Chondrocyte (in vitro differentiated cells): ENCODE results near the gene BBLN. TPM values are rescaled to one million over a fixed set of nuclear protein-coding genes. Genes with fewer than 3 reads are reported as not detected.
A peak's percentile ranks its signal among the peaks of the same experiment; 100 is the strongest.

Source experiments
- DNase-seq: peaks from one replicate; pipeline ENCODE4 v3.0.0; 2021; ENCODE audit warnings: mixed read lengths, low spot score
- H3K27ac Mint-ChIP-seq: one replicate; pipeline ENCODE4 v1.8.0; 2021; ENCODE audit warnings: mild to moderate bottlenecking, moderate library complexity, mixed read lengths; ENCODE audit not compliant: unreplicated experiment
- H3K27me3 Mint-ChIP-seq: 2 replicates; pipeline ENCODE4 v1.8.0; 2021; ENCODE audit warnings: low read depth, mixed read lengths
- H3K36me3 Mint-ChIP-seq: 2 replicates; pipeline ENCODE4 v1.8.0; 2021; ENCODE audit warnings: low read depth, mixed read lengths
- H3K4me1 Mint-ChIP-seq: 2 replicates; pipeline ENCODE4 v1.8.0; 2021; ENCODE audit warnings: low read depth, mild to moderate bottlenecking, mixed read lengths
- H3K4me3 Mint-ChIP-seq: one replicate; pipeline ENCODE4 v1.8.0; 2021; ENCODE audit warnings: mild to moderate bottlenecking, moderate library complexity, mixed read lengths; ENCODE audit not compliant: unreplicated experiment
- H3K9me3 Mint-ChIP-seq: 2 replicates; pipeline ENCODE4 v1.8.0; 2021; ENCODE audit warnings: low read depth, mixed read lengths
- CTCF ChIP-seq: fragments of 200-600 bp; sonication (generic); IDR thresholded peaks from 2 replicates; pipeline ENCODE4 v1.5.0; 2021; ENCODE audit warnings: antibody characterized with exemption, mild to moderate bottlenecking, moderate library complexity
- total RNA-seq: library from RNA; stranded (reverse); gene quantifications from 3 replicates; pipeline ENCODE4 v1.2.1, GENCODE V29; 2021

BBLN gene
- total RNA-seq, 1 donor from 2014 or later = 78.8 TPM

GRCh38 chr9:128163027-128163515 lies 3.0 kb downstream of the BBLN start:
- Mint-ChIP-seq H3K27me3 (no peaks in the 10 kb centered on the region), H3K27ac (no peak overlapping the region)
- no peak for DNase-seq

DNA sequence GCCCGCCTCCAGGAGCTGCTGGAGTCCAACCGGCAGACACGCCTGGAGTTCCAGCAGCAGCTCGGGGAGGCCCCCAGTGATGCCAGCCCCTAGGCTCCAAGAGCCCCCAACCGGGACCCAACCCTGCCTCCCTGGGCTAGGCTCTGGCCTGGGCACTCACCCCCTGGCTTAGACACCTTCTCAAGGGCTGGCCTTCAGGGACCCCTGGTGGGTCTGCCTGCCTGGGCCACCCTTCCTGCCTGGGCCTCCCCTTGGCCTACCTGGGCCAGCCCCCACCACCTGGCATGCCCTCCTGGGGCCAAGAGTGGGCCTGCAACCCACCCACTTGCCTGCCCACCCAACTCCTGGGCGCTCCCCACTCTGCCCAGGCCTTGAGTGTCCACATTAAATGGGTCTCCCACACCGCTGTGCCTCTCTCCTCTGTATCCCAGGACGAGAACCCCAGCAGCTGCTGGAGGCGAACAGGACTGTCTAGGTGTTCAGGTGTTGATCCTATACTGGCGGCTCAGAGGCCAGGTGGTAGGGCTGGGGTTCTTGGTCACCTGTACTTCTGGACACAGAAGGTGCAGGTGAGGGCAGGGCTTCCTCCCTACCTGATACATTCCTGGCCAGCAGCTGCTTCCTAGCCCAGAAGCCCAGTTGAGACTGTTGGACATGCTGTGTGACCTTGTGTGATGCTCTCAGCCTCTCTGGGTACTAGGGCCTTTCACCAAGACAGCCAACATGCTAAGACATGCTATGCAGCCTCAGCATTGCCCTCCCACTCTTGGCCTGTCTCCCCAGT lies 3.6 kb downstream of the BBLN start:
- DNase-seq = no peak
- no peaks in the 10 kb centered on the region for H3K9me3 Mint-ChIP-seq
- no peaks in the 10 kb centered on the region for H3K27me3 Mint-ChIP-seq
- H3K4me3 Mint-ChIP-seq = no peak overlapping the region
- peak overlapping the region; percentile 41 for H3K27ac Mint-ChIP-seq
- H3K36me3 Mint-ChIP-seq = peaks cover 21% of the 10 kb centered on the region
- peaks cover 19% of the 10 kb centered on the region for H3K4me1 Mint-ChIP-seq
- TF ChIP-seq CTCF = no peak

More at GRCh38 chr9:128163027-128163515, 3.0 kb downstream of the BBLN start:
- Mint-ChIP-seq H3K36me3 (peaks cover 18% of the 10 kb centered on the region), H3K4me1 (peaks cover 19% of the 10 kb centered on the region), H3K9me3 (no peaks in the 10 kb centered on the region), H3K4me3 (no peak overlapping the region)
- no peak for TF ChIP-seq CTCF

DNA sequence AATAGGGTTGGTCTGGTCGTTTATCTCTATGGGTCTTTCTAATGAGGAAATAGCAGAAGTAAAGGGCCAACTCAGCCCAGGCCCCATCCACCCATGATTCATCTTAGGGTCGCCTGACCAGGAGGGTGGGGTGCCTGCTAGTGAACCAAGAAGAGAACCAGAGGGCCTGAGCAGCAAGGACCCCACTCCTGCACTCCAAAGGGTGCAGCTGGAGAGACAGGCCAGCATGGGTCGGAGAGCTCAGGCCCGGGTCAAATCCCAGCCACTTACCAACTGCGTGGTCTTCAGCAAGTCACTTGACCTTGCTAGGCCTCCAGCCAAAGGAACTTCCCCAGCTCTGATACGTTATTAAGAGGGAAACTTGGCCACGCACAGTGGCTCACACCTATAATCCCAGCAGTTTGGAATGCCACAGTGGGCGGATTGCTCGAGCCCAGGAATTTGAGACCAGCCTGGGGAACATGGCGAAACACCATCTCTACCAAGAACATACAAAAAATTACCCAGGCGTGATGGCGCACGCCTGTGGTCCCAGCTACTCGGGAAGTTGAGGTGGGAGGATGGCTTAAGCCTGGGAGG lies 4.3 kb downstream of the BBLN start:
- no peak for DNase-seq
- H3K27me3 Mint-ChIP-seq = no peaks in the 10 kb centered on the region
- H3K36me3 Mint-ChIP-seq = peaks cover 26% of the 10 kb centered on the region
- no peak overlapping the region for H3K27ac Mint-ChIP-seq
- H3K9me3 Mint-ChIP-seq = no peaks in the 10 kb centered on the region
- H3K4me1 Mint-ChIP-seq = peaks cover 19% of the 10 kb centered on the region
- TF ChIP-seq CTCF = no peak
- no peak overlapping the region for H3K4me3 Mint-ChIP-seq

GRCh38 chr9:128166169-128166568 lies 6.1 kb downstream of the BBLN start:
- peaks cover 15% of the 10 kb centered on the region for H3K4me1 Mint-ChIP-seq
- no peaks in the 10 kb centered on the region for H3K9me3 Mint-ChIP-seq
- no peaks in the 10 kb centered on the region for H3K27me3 Mint-ChIP-seq
- no peak overlapping the region for H3K4me3 Mint-ChIP-seq
- TF ChIP-seq CTCF = no peak
- DNase-seq = no peak
- H3K27ac Mint-ChIP-seq = no peak overlapping the region
- peaks cover 29% of the 10 kb centered on the region for H3K36me3 Mint-ChIP-seq

DNA sequence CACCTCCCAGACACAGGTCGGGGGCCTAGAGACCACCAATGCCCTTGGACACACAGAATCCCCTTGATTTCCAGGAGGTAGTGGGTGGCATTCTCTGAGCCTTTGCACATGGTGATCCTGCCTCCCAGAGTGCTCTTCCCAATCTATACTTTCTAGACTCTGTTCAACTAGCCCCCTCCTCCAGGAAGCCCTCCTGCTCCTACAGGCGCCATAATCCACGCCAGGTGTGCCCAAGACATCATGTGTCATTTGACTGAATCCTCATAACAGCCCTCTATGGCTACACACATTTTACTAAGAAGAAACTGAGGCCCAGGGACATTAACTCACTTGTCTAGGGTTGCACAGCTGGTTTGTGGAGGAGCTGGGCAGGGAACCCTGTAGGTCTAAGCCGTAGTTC lies 7.1 kb downstream of the BBLN start:
- no peak for DNase-seq
- Mint-ChIP-seq H3K4me3 (no peak overlapping the region), H3K27me3 (no peaks in the 10 kb centered on the region), H3K4me1 (peaks cover 6% of the 10 kb centered on the region), H3K9me3 (no peaks in the 10 kb centered on the region), H3K36me3 (peaks cover 30% of the 10 kb centered on the region), H3K27ac (peak overlapping the region; percentile 8)
- no peak for TF ChIP-seq CTCF
